ENCODE results near the gene SLC4A5.

DNA sequence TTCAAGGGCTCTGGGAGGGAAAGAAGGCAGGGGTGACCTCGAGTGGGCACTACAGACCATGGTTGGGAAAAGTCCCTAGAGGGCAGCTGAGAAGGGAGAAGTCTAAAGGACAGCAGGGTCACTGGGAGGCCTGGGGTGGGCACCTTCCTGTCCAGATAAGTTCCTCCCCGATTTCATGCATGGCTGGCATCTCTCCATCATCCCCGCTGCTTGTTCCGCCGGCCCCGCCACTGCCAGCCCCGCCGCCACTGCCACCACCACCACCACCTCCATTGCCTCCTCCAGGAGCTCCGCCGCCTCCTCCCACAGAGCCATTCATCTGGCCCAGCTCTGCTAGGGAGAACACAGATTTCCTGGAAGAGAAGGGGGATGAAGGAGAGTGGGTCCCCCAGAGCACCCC is 91.2 kb downstream of the SLC4A5 start:
- TF ChIP-seq, protein P1, sequence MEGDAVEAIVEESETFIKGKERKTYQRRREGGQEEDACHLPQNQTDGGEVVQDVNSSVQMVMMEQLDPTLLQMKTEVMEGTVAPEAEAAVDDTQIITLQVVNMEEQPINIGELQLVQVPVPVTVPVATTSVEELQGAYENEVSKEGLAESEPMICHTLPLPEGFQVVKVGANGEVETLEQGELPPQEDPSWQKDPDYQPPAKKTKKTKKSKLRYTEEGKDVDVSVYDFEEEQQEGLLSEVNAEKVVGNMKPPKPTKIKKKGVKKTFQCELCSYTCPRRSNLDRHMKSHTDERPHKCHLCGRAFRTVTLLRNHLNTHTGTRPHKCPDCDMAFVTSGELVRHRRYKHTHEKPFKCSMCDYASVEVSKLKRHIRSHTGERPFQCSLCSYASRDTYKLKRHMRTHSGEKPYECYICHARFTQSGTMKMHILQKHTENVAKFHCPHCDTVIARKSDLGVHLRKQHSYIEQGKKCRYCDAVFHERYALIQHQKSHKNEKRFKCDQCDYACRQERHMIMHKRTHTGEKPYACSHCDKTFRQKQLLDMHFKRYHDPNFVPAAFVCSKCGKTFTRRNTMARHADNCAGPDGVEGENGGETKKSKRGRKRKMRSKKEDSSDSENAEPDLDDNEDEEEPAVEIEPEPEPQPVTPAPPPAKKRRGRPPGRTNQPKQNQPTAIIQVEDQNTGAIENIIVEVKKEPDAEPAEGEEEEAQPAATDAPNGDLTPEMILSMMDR (IDR thresholded peaks at IDR 0.05): no peak
- no peak for TF ChIP-seq ZFX (IDR thresholded peaks at IDR 0.05; ENCODE audit: borderline replicate concordance)

All from 22Rv1 (cell line).